Measurements from ENCODE around the gene CTU2. TPM values are rescaled to one million over a fixed set of nuclear protein-coding genes. Genes with fewer than 3 reads are reported as not detected.

CTU2 gene
- total RNA-seq, 1 donor from 2014 or later = 13.1 TPM

GRCh38 chr16:88687254-88687576, 19.1 kb upstream of the CTU2 start:
- Histone ChIP-seq H3K36me3 (no peaks in the 10 kb centered on the region), H3K9me3 (replicated peaks) (no peaks in the 10 kb centered on the region), H3K27me3 (ENCODE audit: low read depth) (peaks cover 97% of the 10 kb centered on the region), H3K27ac (replicated peaks) (no peak overlapping the region), H3K4me3 (no peak overlapping the region), H3K4me1 (peaks cover 37% of the 10 kb centered on the region)
- no peak for DNase-seq
- TF ChIP-seq CTCF (IDR thresholded peaks at IDR 0.05; ENCODE audit: borderline replicate concordance) = no peak
- intact Hi-C loops (cut with micrococcal nuclease) = no loop called here

- Histone ChIP-seq H3K4me1 (peaks cover 37% of the 10 kb centered on the region), H3K4me3 (no peak overlapping the region), H3K27ac (replicated peaks) (no peak overlapping the region), H3K36me3 (no peaks in the 10 kb centered on the region), H3K27me3 (ENCODE audit: low read depth) (peaks cover 94% of the 10 kb centered on the region), H3K9me3 (replicated peaks) (no peaks in the 10 kb centered on the region)
- DNase-seq = no peak
- intact Hi-C loops (cut with micrococcal nuclease) = no loop called here
- TF ChIP-seq CTCF (IDR thresholded peaks at IDR 0.05; ENCODE audit: borderline replicate concordance) = no peak
Measured at GRCh38 chr16:88687676-88688012, 18.7 kb upstream of the CTU2 start.

GRCh38 chr16:88688013-88688778, 18.1 kb upstream of the CTU2 start:
- no peak overlapping the region for H3K27ac ChIP-seq (replicated peaks)
- H3K4me1 ChIP-seq = peaks cover 37% of the 10 kb centered on the region
- no peaks in the 10 kb centered on the region for H3K36me3 ChIP-seq
- no peak for DNase-seq
- no peak overlapping the region for H3K4me3 ChIP-seq
- H3K27me3 ChIP-seq (ENCODE audit: low read depth) = peaks cover 88% of the 10 kb centered on the region
- no peak for TF ChIP-seq CTCF (IDR thresholded peaks at IDR 0.05; ENCODE audit: borderline replicate concordance)
- intact Hi-C loops (cut with micrococcal nuclease) = no loop called here
- H3K9me3 ChIP-seq (replicated peaks) = no peaks in the 10 kb centered on the region

GRCh38 chr16:88690341-88691128, 15.8 kb upstream of the CTU2 start:
- Histone ChIP-seq H3K27me3 (ENCODE audit: low read depth) (peaks cover 65% of the 10 kb centered on the region), H3K27ac (replicated peaks) (no peak overlapping the region), H3K9me3 (replicated peaks) (no peaks in the 10 kb centered on the region), H3K4me3 (no peak overlapping the region), H3K36me3 (no peaks in the 10 kb centered on the region), H3K4me1 (peaks cover 29% of the 10 kb centered on the region)
- TF ChIP-seq CTCF (IDR thresholded peaks at IDR 0.05; ENCODE audit: borderline replicate concordance) = no peak
- intact Hi-C loops (cut with micrococcal nuclease) = no loop called here
- no peak for DNase-seq

- Histone ChIP-seq H3K27me3 (ENCODE audit: low read depth) (peaks cover 58% of the 10 kb centered on the region), H3K4me1 (peaks cover 21% of the 10 kb centered on the region), H3K4me3 (no peak overlapping the region), H3K9me3 (replicated peaks) (no peaks in the 10 kb centered on the region), H3K27ac (replicated peaks) (no peak overlapping the region), H3K36me3 (peaks cover 2% of the 10 kb centered on the region)
- DNase-seq = no peak
- intact Hi-C loops (cut with micrococcal nuclease) = no loop called here
- no peak for TF ChIP-seq CTCF (IDR thresholded peaks at IDR 0.05; ENCODE audit: borderline replicate concordance)
Measured at GRCh38 chr16:88691129-88691813, 15.0 kb upstream of the CTU2 start.

All from left ventricle myocardium inferior (tissue), 1 donor.